HepG2 (cell line): Measurements from ENCODE around the gene TMEM87B. TPM values are rescaled to one million over a fixed set of nuclear protein-coding genes. Genes with fewer than 3 reads are reported as not detected.

Source experiments
- AKAP8 ChIP-seq: sonication (generic); formaldehyde crosslinking; IDR thresholded peaks from 2 replicates; pipeline ENCODE4 v1.5.1; 2020; ENCODE audit warnings: mild to moderate bottlenecking, missing genetic modification reagents
- ATF4 ChIP-seq, 2 experiments: fragments of 450-650 bp in 1 of 2; sonication (generic) in 1 of 2; formaldehyde crosslinking; IDR thresholded peaks; 2 replicates each; pipeline versions ENCODE4 v1.5.0 to v1.8.0; 2020 to 2022; ENCODE audit warnings: mild to moderate bottlenecking in 1 of 2, missing genetic modification reagents in 1 of 2
- CREM ChIP-seq, 2 experiments: sonication (generic) in 1 of 2; formaldehyde crosslinking in 1 of 2; IDR thresholded peaks; 2 replicates each; pipeline versions ENCODE4 v1.4.0 to v1.6.1; 2016 to 2020; ENCODE audit warnings: antibody characterized with exemption in 1 of 2, mild to moderate bottlenecking in 1 of 2, missing genetic modification reagents in 1 of 2
- CSRNP1 ChIP-seq: sonication (generic); formaldehyde crosslinking; IDR thresholded peaks from 2 replicates; pipeline ENCODE4 v1.8.1; 2023; ENCODE audit warnings: mild to moderate bottlenecking, missing genetic modification reagents
- GTF2F1 ChIP-seq: fragments of 150-350 bp; IDR thresholded peaks from 2 replicates; pipeline ENCODE4 v1.6.1; 2014; ENCODE audit warnings: low read length
- HCFC1 ChIP-seq: fragments of 150-350 bp; IDR thresholded peaks from 2 replicates; pipeline ENCODE4 v1.6.1; 2014; ENCODE audit warnings: low read depth, low read length
- IKZF1 ChIP-seq: fragments of 450-650 bp; IDR thresholded peaks from 2 replicates; pipeline ENCODE4 v1.7.1; 2016
- KLF16 ChIP-seq, 2 experiments: sonication (generic) in 1 of 2; formaldehyde crosslinking in 1 of 2; IDR thresholded peaks; 2 replicates each; pipeline versions ENCODE4 v1.6.1 to v1.8.0; 2016 to 2023; ENCODE audit warnings: missing genetic modification reagents in 2 of 2, missing compliant biosample characterization in 1 of 2
- MAFF ChIP-seq: IDR thresholded peaks from 2 replicates; pipeline ENCODE4 v1.6.1; 2011; ENCODE audit warnings: low read depth, low read length, improper control_type of control experiment
- MAFK ChIP-seq, 2 experiments: IDR thresholded peaks in 1 of 2; conservative IDR thresholded peaks in 1 of 2; 2 replicates each; pipeline ENCODE4 v1.6.1; 2011; ENCODE audit warnings: improper control_type of control experiment in 2 of 2, low read length in 2 of 2
- NR3C1 ChIP-seq: sonication (generic); formaldehyde crosslinking; IDR thresholded peaks from 2 replicates; pipeline ENCODE4 v1.4.0; 2020; ENCODE audit warnings: missing genetic modification reagents
- POGZ ChIP-seq: sonication (generic); formaldehyde crosslinking; IDR thresholded peaks from 2 replicates; pipeline ENCODE4 v1.4.0; 2020; ENCODE audit warnings: mild to moderate bottlenecking, missing genetic modification reagents
- POLR2AphosphoS2 ChIP-seq: IDR thresholded peaks from 2 replicates; pipeline ENCODE4 v1.6.1; 2011; ENCODE audit warnings: low read depth, low read length, improper control_type of control experiment
- RCOR2 ChIP-seq: IDR thresholded peaks from 2 replicates; pipeline ENCODE4 v1.6.1; 2016; ENCODE audit warnings: missing biosample characterization, missing genetic modification reagents
- SOX13 ChIP-seq, 3 experiments: fragments of 450-650 bp in 1 of 3; sonication (generic) in 1 of 3; formaldehyde crosslinking in 1 of 3; IDR thresholded peaks in 2 of 3; conservative IDR thresholded peaks in 1 of 3; 2 replicates each; pipeline versions ENCODE4 v1.5.0 to v1.6.1; 2016 to 2020; ENCODE audit warnings: antibody characterized with exemption in 1 of 3, mild to moderate bottlenecking in 1 of 3, missing compliant biosample characterization in 1 of 3, missing genetic modification reagents in 1 of 3, moderate library complexity in 1 of 3
- SSRP1 ChIP-seq: IDR thresholded peaks from 2 replicates; pipeline ENCODE4 v1.6.1; 2016; ENCODE audit warnings: control low read depth
- ZBTB1 ChIP-seq: sonication (generic); formaldehyde crosslinking; IDR thresholded peaks from 2 replicates; pipeline ENCODE4 v1.4.0; 2020; ENCODE audit warnings: missing genetic modification reagents, borderline replicate concordance
- ZBTB3 ChIP-seq: sonication (generic); formaldehyde crosslinking; IDR thresholded peaks from 2 replicates; pipeline ENCODE4 v1.4.0; 2020; ENCODE audit warnings: low read depth, mild to moderate bottlenecking, moderate library complexity, missing genetic modification reagents, borderline replicate concordance
- ZBTB8A ChIP-seq: sonication (generic); formaldehyde crosslinking; IDR thresholded peaks from 2 replicates; pipeline ENCODE4 v1.4.0; 2020; ENCODE audit warnings: mild to moderate bottlenecking, low read depth, missing genetic modification reagents, borderline replicate concordance
- ZNF24 ChIP-seq: fragments of 450-650 bp; IDR thresholded peaks from 2 replicates; pipeline ENCODE4 v1.6.1; 2017; ENCODE audit warnings: antibody characterized with exemption, mild to moderate bottlenecking
- ZNF264 ChIP-seq: sonication (generic); formaldehyde crosslinking; IDR thresholded peaks from 2 replicates; pipeline ENCODE4 v1.4.0; 2020; ENCODE audit warnings: missing genetic modification reagents
- ZNF276 ChIP-seq: sonication (generic); formaldehyde crosslinking; IDR thresholded peaks from 2 replicates; pipeline ENCODE4 v1.4.0; 2020; ENCODE audit warnings: mild to moderate bottlenecking, low read depth, missing genetic modification reagents
- ZNF296 ChIP-seq: sonication (generic); formaldehyde crosslinking; conservative IDR thresholded peaks from 2 replicates; pipeline ENCODE4 v1.5.0; 2020; ENCODE audit warnings: mild to moderate bottlenecking, missing genetic modification reagents
- ZNF557 ChIP-seq: sonication (generic); formaldehyde crosslinking; IDR thresholded peaks from 2 replicates; pipeline ENCODE4 v1.4.0; 2020; ENCODE audit warnings: missing genetic modification reagents
- ZNF737 ChIP-seq: sonication (generic); formaldehyde crosslinking; IDR thresholded peaks from 2 replicates; pipeline ENCODE4 v1.5.0; 2020; ENCODE audit warnings: missing genetic modification reagents, mild to moderate bottlenecking, borderline replicate concordance
- ZNF749 ChIP-seq: sonication (generic); formaldehyde crosslinking; IDR thresholded peaks from 2 replicates; pipeline ENCODE4 v1.8.0; 2022; ENCODE audit warnings: mild to moderate bottlenecking, missing genetic modification reagents, moderate library complexity, borderline replicate concordance
- ZNF772 ChIP-seq: sonication (generic); formaldehyde crosslinking; IDR thresholded peaks from 2 replicates; pipeline ENCODE4 v1.5.0; 2020; ENCODE audit warnings: mild to moderate bottlenecking, missing genetic modification reagents
- ZNF879 ChIP-seq: sonication (generic); formaldehyde crosslinking; IDR thresholded peaks from 2 replicates; pipeline ENCODE4 v1.8.1; 2023; ENCODE audit warnings: missing genetic modification reagents
- polyA plus RNA-seq, 8 experiments: library from polyadenylated mRNA; depleted of rRNA in 3 of 8; stranded (reverse) in 7 of 8; unstranded in 1 of 8; fragments of >200 nt; fragmentation: Illumina TruSeq in 4 of 8; extraction: Trizol in 4 of 8; gene quantifications; 2 replicates each; pipeline versions ENCODE4 v1.2.1 to v1.2.3, GENCODE V29; 2011 to 2016; ENCODE audit warnings: low read depth in 4 of 8, missing spikeins in 1 of 8, mixed read lengths in 1 of 8; ENCODE audit not compliant: insufficient read depth in 1 of 8
- total RNA-seq, 5 experiments: library from RNA; depleted of rRNA; stranded (reverse); fragments of >200 nt; fragmentation: Illumina TruSeq; extraction: Trizol; gene quantifications; 2 replicates each; pipeline ENCODE4 v1.2.3, GENCODE V29; 2016; ENCODE audit warnings: low read depth in 1 of 5

The TMEM87B gene
- total and polyA plus RNA-seq, 2 of the 13 experiments (the other 11 are each of a cell fraction or from before 2014, with no cell fraction given): 15.1 to 16.2 TPM

- TF ChIP-seq ZNF276 (CRISPR knock-in tag) (no peak), GTF2F1 (no peak), ZNF772 (CRISPR knock-in tag) (no peak), ZBTB1 (CRISPR knock-in tag) (no peak), ZNF737 (CRISPR knock-in tag) (no peak), ZNF749 (CRISPR knock-in tag) (no peak), MAFK (conservative IDR thresholded peaks at IDR 0.05 in 1 of 2, IDR thresholded peaks at IDR 0.05 in 1 of 2; ENCODE audit: low read length in 2 of 2) (no peak), HCFC1 (no peak), ATF4 (CRISPR knock-in tag; IDR thresholded peaks at IDR 0.05) (no peak), POLR2AphosphoS2 (no peak), ZNF264 (CRISPR knock-in tag) (peak; percentile 21; the same call in 1 of the 2 replicates), NR3C1 (CRISPR knock-in tag) (no peak), MAFF (no peak), POGZ (no peak), ZNF557 (CRISPR knock-in tag) (no peak), KLF16 (CRISPR knock-in tag; IDR thresholded peaks at IDR 0.05) (no peak), AKAP8 (CRISPR knock-in tag) (no peak), ZNF296 (CRISPR knock-in tag) (no peak; the same call in 1 of the 2 replicates), IKZF1 (no peak), ZBTB3 (CRISPR knock-in tag) (no peak), ZBTB8A (no peak), CREM (IDR thresholded peaks at IDR 0.05) (no peak), CREM (CRISPR knock-in tag; IDR thresholded peaks at IDR 0.05) (no peak), RCOR2 (CRISPR knock-in tag) (no peak), ZNF24 (no peak), ZNF879 (CRISPR knock-in tag) (no peak), CSRNP1 (CRISPR knock-in tag) (no peak), SSRP1 (CRISPR knock-in tag) (0 out of 2 replicates have a peak, but pooled peaks have one; percentile 51), SOX13 (IDR thresholded peaks at IDR 0.05) (no peak), SOX13 (CRISPR knock-in tag; conservative IDR thresholded peaks at IDR 0.05 in 1 of 2, IDR thresholded peaks at IDR 0.05 in 1 of 2) (no peak)
Observed at GRCh38 chr2:112137516-112138158, 82.6 kb downstream of the TMEM87B start (continued).
